SK-N-SH (cell line): ENCODE data around the gene SASH1. TPM values are rescaled to one million over a fixed set of nuclear protein-coding genes. Genes with fewer than 3 reads are reported as not detected.

Experiments used
- CTCF ChIA-PET: fragments of 300-600, 350-600 bp; formaldehyde crosslinking; extraction: SDS; loops from one replicate; lab custom pipeline; 2021; lab: Yijun Ruan, JAX
- POLR2A ChIA-PET: fragments of 350-600 bp; sonication (Branson Sonifier 250); formaldehyde crosslinking; extraction: SDS; loops from one replicate; lab custom pipeline; 2020; ENCODE audit warnings: antibody characterized with exemption, inconsistent platforms; lab: Yijun Ruan, JAX
- DNase-seq: peaks from one replicate; pipeline ENCODE4 v3.0.0; 2012
- H2AFZ ChIP-seq: fragments of 200-600 bp; sonication (generic); 2 replicates; pipeline ENCODE4 v1.8.1; 2016; ENCODE audit warnings: antibody characterized with exemption, mild to moderate bottlenecking, low read depth
- H3F3A ChIP-seq: fragments of 200-600 bp; sonication (generic); replicated peaks from 2 replicates; pipeline ENCODE3; 2016; ENCODE audit warnings: antibody characterized with exemption, mild to moderate bottlenecking; ENCODE audit not compliant: insufficient read depth
- H3K27ac ChIP-seq, 2 experiments: fragments of 200-500 bp in 1 of 2; fragments of 200-600 bp in 1 of 2; sonication (Bioruptor generic) in 1 of 2; sonication (generic), shearing (Covaris generic) in 1 of 2; 2 replicates each; pipeline versions ENCODE4 v1.5.1 to v1.6.1; 2014 to 2016; ENCODE audit warnings: low read depth in 2 of 2, inconsistent platforms in 1 of 2, low read length in 1 of 2, mild to moderate bottlenecking in 1 of 2, mixed read lengths in 1 of 2
- H3K27me3 ChIP-seq: fragments of 200-600 bp; sonication (generic), shearing (Covaris generic); 2 replicates; pipeline ENCODE4 v1.6.1; 2016; ENCODE audit warnings: mixed run types; ENCODE audit not compliant: insufficient read depth
- H3K36me3 ChIP-seq, 2 experiments: fragments of 200-500 bp in 1 of 2; fragments of 200-600 bp in 1 of 2; sonication (Bioruptor generic) in 1 of 2; sonication (generic) in 1 of 2; replicated peaks in 1 of 2; 2 replicates each; pipeline versions ENCODE3 to v1.5.1; 2014 to 2016; ENCODE audit warnings: low read length in 1 of 2, mild to moderate bottlenecking in 1 of 2; ENCODE audit not compliant: insufficient read depth in 2 of 2, control insufficient read depth in 1 of 2
- H3K4me1 ChIP-seq, 2 experiments: fragments of 200-500 bp in 1 of 2; fragments of 200-600 bp in 1 of 2; sonication (Bioruptor generic) in 1 of 2; sonication (generic), shearing (Covaris generic) in 1 of 2; 2 replicates each; pipeline versions ENCODE4 v1.5.1 to v1.6.1; 2014 to 2016; ENCODE audit warnings: low read depth in 1 of 2, low read length in 1 of 2, mixed run types in 1 of 2; ENCODE audit not compliant: insufficient read depth in 2 of 2, control insufficient read depth in 1 of 2
- H3K4me2 ChIP-seq: fragments of 200-600 bp; sonication (generic), shearing (Covaris generic); 2 replicates; pipeline ENCODE4 v1.6.1; 2017; ENCODE audit warnings: mixed run types
- H3K4me3 ChIP-seq, 2 experiments: fragments of 200-500 bp in 1 of 2; fragments of 200-600 bp in 1 of 2; sonication (Bioruptor generic) in 1 of 2; sonication (generic), shearing (Covaris generic) in 1 of 2; 2 replicates each; pipeline versions ENCODE4 v1.5.1 to v1.8.1; 2014 to 2016; ENCODE audit warnings: low read depth in 2 of 2, inconsistent platforms in 1 of 2, low read length in 1 of 2, mild to moderate bottlenecking in 1 of 2, mixed read lengths in 1 of 2, moderate library complexity in 1 of 2
- H3K79me2 ChIP-seq: fragments of 200-600 bp; sonication (generic); 2 replicates; pipeline ENCODE4 v1.8.1; 2017; ENCODE audit warnings: mild to moderate bottlenecking; ENCODE audit not compliant: insufficient read depth
- H3K9ac ChIP-seq: fragments of 200-600 bp; sonication (generic); 2 replicates; pipeline ENCODE4 v1.6.1; 2017; ENCODE audit warnings: mixed run types
- H3K9me2 ChIP-seq: fragments of 200-600 bp; sonication (generic); 2 replicates; pipeline ENCODE4 v1.6.1; 2017; ENCODE audit warnings: mixed run types
- H3K9me3 ChIP-seq: fragments of 200-600 bp; sonication (generic); 2 replicates; pipeline ENCODE4 v1.6.1; 2017; ENCODE audit warnings: mixed run types, mild to moderate bottlenecking, moderate library complexity
- H4K20me1 ChIP-seq: fragments of 200-600 bp; sonication (generic); 2 replicates; pipeline ENCODE4 v1.6.1; 2017; ENCODE audit warnings: mild to moderate bottlenecking, mixed run types; ENCODE audit not compliant: insufficient read depth
- FOXM1 ChIP-seq: IDR thresholded peaks from 2 replicates; pipeline ENCODE4 v1.4.0; 2012; ENCODE audit warnings: low read depth, mild to moderate bottlenecking
- MXI1 ChIP-seq: IDR thresholded peaks from 2 replicates; pipeline ENCODE4 v1.6.1; 2012; ENCODE audit warnings: mild to moderate bottlenecking, low read depth, low read length, improper control_type of control experiment
- POLR2AphosphoS5 ChIP-seq: IDR thresholded peaks from 2 replicates; pipeline ENCODE4 v1.6.1; 2012; ENCODE audit warnings: low read depth, low read length
- RCOR1 ChIP-seq: fragments of 150-350 bp; IDR thresholded peaks from 2 replicates; pipeline ENCODE4 v1.6.1; 2017; ENCODE audit warnings: antibody characterized with exemption, low read length
- RXRA ChIP-seq: IDR thresholded peaks from 2 replicates; pipeline ENCODE4 v1.4.0; 2012; ENCODE audit warnings: low read depth, mild to moderate bottlenecking, borderline replicate concordance
- SMC3 ChIP-seq: IDR thresholded peaks from 2 replicates; pipeline ENCODE4 v1.6.1; 2012; ENCODE audit warnings: low read depth, low read length, improper control_type of control experiment
- TEAD4 ChIP-seq: IDR thresholded peaks from 2 replicates; pipeline ENCODE4 v1.4.0; 2012; ENCODE audit warnings: mild to moderate bottlenecking, borderline replicate concordance; ENCODE audit not compliant: insufficient read depth
- ZBTB33 ChIP-seq: IDR thresholded peaks from 2 replicates; pipeline ENCODE4 v1.4.0; 2012; ENCODE audit warnings: low read depth, borderline replicate concordance
- WGBS: methylation state at CpG from one replicate; pipeline ENCODE4 v1.1.6; 2017; ENCODE audit warnings: low lambda C conversion rate; 5-methylcytosine and 5-hydroxymethylcytosine counted together
- polyA plus RNA-seq, 3 experiments: library from polyadenylated mRNA; depleted of rRNA; stranded (reverse); fragments of >200 nt; gene quantifications; 2 replicates each; pipeline ENCODE4 v1.2.3, GENCODE V29; 2012
- TF ChIP-seq, protein P1 (sequence below): fragments of 200-600 bp; sonication (generic); IDR thresholded peaks from 2 replicates; pipeline ENCODE4 v1.6.1; 2017; ENCODE audit warnings: antibody characterized with exemption, mild to moderate bottlenecking, moderate library complexity

Gene SASH1
- polyA plus RNA-seq, 1 of the 3 experiments (the other 2 are of a cell fraction): 19.8 TPM

- DNase-seq: no peak
- Histone ChIP-seq H3K9ac (no peak overlapping the region), H3K4me3 (no peak overlapping the region), H3F3A (peaks cover 38% of the 10 kb centered on the region), H3K4me1 (peaks cover 0 to 35% of the 10 kb centered on the region in 2 experiments), H3K27me3 (no peaks in the 10 kb centered on the region), H3K79me2 (peaks cover 21% of the 10 kb centered on the region), H3K9me2 (no peaks in the 10 kb centered on the region), H3K27ac (no peak overlapping the region), H4K20me1 (no peaks in the 10 kb centered on the region), H3K9me3 (no peaks in the 10 kb centered on the region), H2AFZ (no peak overlapping the region), H3K4me2 (no peak overlapping the region), H3K36me3 (peaks cover 35 to 59% of the 10 kb centered on the region in 2 experiments)
- WGBS: 81% methylated on average over 19 of the region's 24 CpGs
- no peak for TF ChIP-seq RXRA
- TF ChIP-seq, protein P1, sequence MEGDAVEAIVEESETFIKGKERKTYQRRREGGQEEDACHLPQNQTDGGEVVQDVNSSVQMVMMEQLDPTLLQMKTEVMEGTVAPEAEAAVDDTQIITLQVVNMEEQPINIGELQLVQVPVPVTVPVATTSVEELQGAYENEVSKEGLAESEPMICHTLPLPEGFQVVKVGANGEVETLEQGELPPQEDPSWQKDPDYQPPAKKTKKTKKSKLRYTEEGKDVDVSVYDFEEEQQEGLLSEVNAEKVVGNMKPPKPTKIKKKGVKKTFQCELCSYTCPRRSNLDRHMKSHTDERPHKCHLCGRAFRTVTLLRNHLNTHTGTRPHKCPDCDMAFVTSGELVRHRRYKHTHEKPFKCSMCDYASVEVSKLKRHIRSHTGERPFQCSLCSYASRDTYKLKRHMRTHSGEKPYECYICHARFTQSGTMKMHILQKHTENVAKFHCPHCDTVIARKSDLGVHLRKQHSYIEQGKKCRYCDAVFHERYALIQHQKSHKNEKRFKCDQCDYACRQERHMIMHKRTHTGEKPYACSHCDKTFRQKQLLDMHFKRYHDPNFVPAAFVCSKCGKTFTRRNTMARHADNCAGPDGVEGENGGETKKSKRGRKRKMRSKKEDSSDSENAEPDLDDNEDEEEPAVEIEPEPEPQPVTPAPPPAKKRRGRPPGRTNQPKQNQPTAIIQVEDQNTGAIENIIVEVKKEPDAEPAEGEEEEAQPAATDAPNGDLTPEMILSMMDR: 0 out of 2 replicates have a peak, but pooled peaks have one; percentile 12
- TF ChIP-seq RCOR1: no peak
- ChIA-PET CTCF (no interaction called here), POLR2A (no interaction called here)
Measured at GRCh38 chr6:148533309-148534107, 190.9 kb downstream of the SASH1 start.

- ChIA-PET CTCF (interaction anchor here (0.7 kb wide), 1 partner anchor 25 kb away, joined by 3 read pairs; no protein-coding TSS in a partner anchor), POLR2A (interaction anchor here (0.6 kb wide), 1 partner anchor 271 kb away, joined by 3 read pairs; no protein-coding TSS in a partner anchor)
- Histone ChIP-seq H3F3A (peaks cover 34% of the 10 kb centered on the region), H3K27ac (no peak overlapping the region), H3K4me3 (no peak overlapping the region), H3K9me3 (no peaks in the 10 kb centered on the region), H3K4me2 (no peak overlapping the region), H2AFZ (no peak overlapping the region), H3K79me2 (peaks cover 25% of the 10 kb centered on the region), H3K36me3 (peaks cover 39 to 63% of the 10 kb centered on the region in 2 experiments), H3K27me3 (no peaks in the 10 kb centered on the region), H3K9ac (no peak overlapping the region), H3K4me1 (peaks cover 0 to 31% of the 10 kb centered on the region in 2 experiments), H4K20me1 (no peaks in the 10 kb centered on the region), H3K9me2 (no peaks in the 10 kb centered on the region)
- TF ChIP-seq FOXM1 (no peak), TEAD4 (no peak), POLR2AphosphoS5 (no peak), SMC3 (no peak), MXI1 (no peak), ZBTB33 (no peak)
- 84% methylated on average over 4 of the region's 6 CpGs for WGBS
- DNase-seq: no peak
Measured at GRCh38 chr6:148534871-148535270, 192.2 kb downstream of the SASH1 start.
